DND-41 (cell line): Measurements from ENCODE around the gene SOX6.

ENCODE experiments used
- ATAC-seq: fragments of 200-7000 bp; cut with Tn5 transposase; 3 replicates; pipeline ENCODE4 v1.9.1; 2021; ENCODE audit warnings: low read depth; ENCODE audit not compliant: insufficient read depth
- DNase-seq: peaks from one replicate; pipeline ENCODE4 v3.0.0-alpha.2; 2020
- H2AFZ ChIP-seq: 2 replicates; pipeline ENCODE4 v1.6.0; 2012; ENCODE audit warnings: low read depth, low read length
- H3K27ac ChIP-seq: 2 replicates; pipeline ENCODE4 v1.5.1; 2012; ENCODE audit warnings: low read length, inconsistent platforms
- H3K27me3 ChIP-seq: fragments of 200-600 bp; sonication (generic); 2 replicates; pipeline ENCODE4 v1.6.0; 2012; ENCODE audit warnings: low read length, mild to moderate bottlenecking, inconsistent platforms; ENCODE audit not compliant: insufficient read depth, poor library complexity
- H3K36me3 ChIP-seq: 2 replicates; pipeline ENCODE4 v1.5.1; 2012; ENCODE audit warnings: low read length, inconsistent platforms; ENCODE audit not compliant: insufficient read depth
- H3K4me1 ChIP-seq: 2 replicates; pipeline ENCODE4 v1.5.1; 2012; ENCODE audit warnings: mild to moderate bottlenecking, low read length; ENCODE audit not compliant: insufficient read depth
- H3K4me2 ChIP-seq: 2 replicates; pipeline ENCODE4 v1.6.0; 2012; ENCODE audit warnings: mild to moderate bottlenecking, moderate library complexity, low read length, inconsistent platforms; ENCODE audit not compliant: insufficient read depth
- H3K4me3 ChIP-seq, 2 experiments: fragments of 200-600 bp in 1 of 2; shearing (Covaris generic) in 1 of 2; 2 replicates each; pipeline ENCODE4 v1.5.1; 2012 to 2016; ENCODE audit warnings: inconsistent platforms in 2 of 2, low read length in 2 of 2, mild to moderate bottlenecking in 2 of 2, low read depth in 1 of 2, moderate library complexity in 1 of 2
- H3K79me2 ChIP-seq: 2 replicates; pipeline ENCODE4 v1.6.0; 2012; ENCODE audit warnings: low read length, inconsistent platforms; ENCODE audit not compliant: insufficient read depth
- H3K9ac ChIP-seq: 2 replicates; pipeline ENCODE4 v1.6.0; 2012; ENCODE audit warnings: low read depth, mild to moderate bottlenecking, inconsistent platforms, low read length, moderate library complexity
- H3K9me3 ChIP-seq: 2 replicates; pipeline ENCODE4 v1.5.1; 2012; ENCODE audit warnings: low read length, moderate library complexity, mild to moderate bottlenecking, inconsistent platforms; ENCODE audit not compliant: insufficient read depth, severe bottlenecking
- H4K20me1 ChIP-seq: 2 replicates; pipeline ENCODE4 v1.6.0; 2012; ENCODE audit warnings: low read length; ENCODE audit not compliant: insufficient read depth
- CTCF ChIP-seq: IDR thresholded peaks from 2 replicates; pipeline ENCODE4 v1.5.1; 2012; ENCODE audit warnings: borderline replicate concordance, low read length, moderate library complexity, mild to moderate bottlenecking; ENCODE audit not compliant: poor library complexity, severe bottlenecking; ENCODE audit errors: extremely low read depth
- EZH2 ChIP-seq: IDR thresholded peaks from 3 replicates; pipeline ENCODE4 v1.6.1; 2012; ENCODE audit warnings: borderline replicate concordance, low read depth, mild to moderate bottlenecking, moderate library complexity, low read length, inconsistent platforms; ENCODE audit not compliant: severe bottlenecking

SOX6 gene

GRCh38 chr11:16301462-16301861, 54.9 kb downstream of the SOX6 start:
- Histone ChIP-seq H3K36me3 (no peaks in the 10 kb centered on the region), H3K9me3 (no peaks in the 10 kb centered on the region), H3K4me3 (no peak overlapping the region), H3K4me2 (no peak overlapping the region), H3K27me3 (no peaks in the 10 kb centered on the region), H3K27ac (no peak overlapping the region), H2AFZ (no peak overlapping the region), H4K20me1 (no peaks in the 10 kb centered on the region), H3K4me1 (no peaks in the 10 kb centered on the region), H3K79me2 (no peaks in the 10 kb centered on the region), H3K9ac (no peak overlapping the region)
- TF ChIP-seq CTCF (no peak), EZH2 (no peak)
- ATAC-seq (no peak), DNase-seq (no peak)

- Histone ChIP-seq H3K9ac (no peak overlapping the region), H3K4me1 (no peaks in the 10 kb centered on the region), H3K27me3 (no peaks in the 10 kb centered on the region), H3K9me3 (no peaks in the 10 kb centered on the region), H3K36me3 (no peaks in the 10 kb centered on the region), H3K4me3 (no peak overlapping the region), H3K4me2 (no peak overlapping the region), H4K20me1 (0 out of 2 replicates have a peak, but pooled peaks cover 2% of the 10 kb centered on the region), H3K27ac (no peak overlapping the region), H2AFZ (no peak overlapping the region), H3K79me2 (no peaks in the 10 kb centered on the region)
- no peak for DNase-seq
- TF ChIP-seq EZH2 (no peak), CTCF (no peak)
- no peak for ATAC-seq
Observed at GRCh38 chr11:16299884-16300782, 56.2 kb downstream of the SOX6 start.

GRCh38 chr11:16299390-16299789, 57.0 kb downstream of the SOX6 start:
- Histone ChIP-seq H3K4me3 (no peak overlapping the region), H2AFZ (no peak overlapping the region), H3K27ac (no peak overlapping the region), H3K9me3 (no peaks in the 10 kb centered on the region), H3K4me1 (no peaks in the 10 kb centered on the region), H3K79me2 (no peaks in the 10 kb centered on the region), H3K4me2 (no peak overlapping the region), H4K20me1 (0 out of 2 replicates have a peak, but pooled peaks cover 2% of the 10 kb centered on the region), H3K36me3 (no peaks in the 10 kb centered on the region), H3K27me3 (no peaks in the 10 kb centered on the region), H3K9ac (no peak overlapping the region)
- TF ChIP-seq CTCF (no peak), EZH2 (no peak)
- ATAC-seq: no peak
- DNase-seq: no peak
